A549 (cell line): ENCODE results near the gene DAO. TPM values are rescaled to one million over a fixed set of nuclear protein-coding genes. Genes with fewer than 3 reads are reported as not detected.

ENCODE experiments used
- ATAC-seq, 2 experiments: fragments of 200-7000 bp in 1 of 2; fragments of >200 bp in 1 of 2; cut with Nextera tagmentation in 1 of 2; cut with Tn5 transposase in 1 of 2; 3 replicates each; pipeline versions ENCODE4 v1.8.0 to v1.9.1; 2018 to 2020; ENCODE audit warnings: mild to moderate bottlenecking in 1 of 2, moderate library complexity in 1 of 2
- CTCF ChIA-PET: fragments of 300-600 bp; sonication (Branson Sonifier 250); formaldehyde crosslinking; extraction: SDS; loops from one replicate; lab custom pipeline; 2021; ENCODE audit warnings: antibody characterized with exemption, inconsistent platforms; lab: Yijun Ruan, JAX
- POLR2A ChIA-PET: fragments of 350-600 bp; formaldehyde crosslinking; extraction: SDS; loops from one replicate; lab custom pipeline; 2021; ENCODE audit warnings: antibody characterized with exemption, inconsistent platforms; lab: Yijun Ruan, JAX
- DNase-seq, 2 experiments: peaks; one replicate each; pipeline versions ENCODE4 v3.0.0 to v3.0.0-alpha.2; 2011 to 2016; ENCODE audit warnings: low read depth in 1 of 2, low spot score in 1 of 2
- FAIRE-seq: peaks from 2 replicates; lab custom pipeline; 2011; peaks lifted over from hg19 to GRCh38; lab: Jason Lieb, UNC
- H3K27ac ChIP-seq, 2 experiments: fragments of >200 bp; sonication (Bioruptor Twin); formaldehyde crosslinking; 3 replicates each; pipeline ENCODE4 v1.5.1; 2016 to 2017
- H3K4me1 ChIP-seq: fragments of >200 bp; sonication (Bioruptor Twin); formaldehyde crosslinking; 3 replicates; pipeline ENCODE4 v1.6.1; 2016
- H3K4me2 ChIP-seq: fragments of >200 bp; sonication (Bioruptor Twin); formaldehyde crosslinking; 3 replicates; pipeline ENCODE4 v1.6.1; 2016
- H3K4me3 ChIP-seq: fragments of >200 bp; sonication (Bioruptor Twin); formaldehyde crosslinking; 3 replicates; pipeline ENCODE4 v1.5.1; 2016
- H3K9me3 ChIP-seq: fragments of >200 bp; sonication (Bioruptor Twin); formaldehyde crosslinking; 3 replicates; pipeline ENCODE4 v1.6.1; 2016
- CBX8 ChIP-seq: fragments of 200-600 bp; sonication (generic); IDR thresholded peaks from 2 replicates; pipeline ENCODE4 v1.6.1; 2016
- CEBPB ChIP-seq, 2 experiments: fragments of >200 bp in 1 of 2; sonication (Bioruptor Twin) in 1 of 2; formaldehyde crosslinking in 1 of 2; IDR thresholded peaks; 2 replicates each; pipeline ENCODE4 v1.6.1; 2012 to 2016
- FOSL2 ChIP-seq, 2 experiments: fragments of 450-650 bp in 1 of 2; fragments of >200 bp in 1 of 2; sonication (Bioruptor Twin) in 1 of 2; formaldehyde crosslinking; IDR thresholded peaks; 2 replicates each; pipeline versions ENCODE4 v1.5.0 to v1.6.1; 2016 to 2020; ENCODE audit warnings: mild to moderate bottlenecking in 1 of 2, moderate library complexity in 1 of 2
- FOXS1 ChIP-seq: fragments of 250-450 bp; sonication (Bioruptor Pico); IDR thresholded peaks from 2 replicates; pipeline ENCODE4 v1.5.0; 2020; ENCODE audit warnings: mild to moderate bottlenecking, moderate library complexity
- HOXB13 ChIP-seq: fragments of 250-450 bp; sonication (Bioruptor Pico); IDR thresholded peaks from 2 replicates; pipeline ENCODE4 v1.5.0; 2020; ENCODE audit warnings: low read depth, mild to moderate bottlenecking, moderate library complexity
- JUN ChIP-seq, 2 experiments: fragments of >200 bp; sonication (Bioruptor Twin); formaldehyde crosslinking; IDR thresholded peaks; 2 replicates in 1 of 2; 3 replicates in 1 of 2; pipeline ENCODE4 v1.6.1; 2016 to 2017
- KDM5A ChIP-seq: fragments of 200-600 bp; sonication (generic); IDR thresholded peaks from 2 replicates; pipeline ENCODE4 v1.6.1; 2016; ENCODE audit warnings: antibody characterized with exemption, mild to moderate bottlenecking
- MYC ChIP-seq: IDR thresholded peaks from 2 replicates; pipeline ENCODE4 v1.6.1; 2012; ENCODE audit warnings: mild to moderate bottlenecking, inconsistent platforms, low read length, improper control_type of control experiment, borderline replicate concordance
- NR3C1 ChIP-seq: fragments of >200 bp; sonication (Bioruptor Twin); formaldehyde crosslinking; IDR thresholded peaks from 3 replicates; pipeline ENCODE4 v1.6.1; 2017
- POLR2A ChIP-seq: IDR thresholded peaks from 2 replicates; pipeline ENCODE4 v1.6.1; 2012; ENCODE audit warnings: mild to moderate bottlenecking, low read length
- RARB ChIP-seq: fragments of 250-450 bp; sonication (Bioruptor Pico); IDR thresholded peaks from 2 replicates; pipeline ENCODE4 v1.8.0; 2021; ENCODE audit warnings: mild to moderate bottlenecking, moderate library complexity
- RCOR1 ChIP-seq: fragments of 150-350 bp; IDR thresholded peaks from 2 replicates; pipeline ENCODE4 v1.6.1; 2014; ENCODE audit warnings: antibody characterized with exemption, low read length, low read depth
- SREBF2 ChIP-seq: fragments of 450-650 bp; IDR thresholded peaks from 2 replicates; pipeline ENCODE4 v1.6.1; 2014; ENCODE audit warnings: mild to moderate bottlenecking, moderate library complexity
- ZNF302 ChIP-seq: fragments of 250-450 bp; sonication (Bioruptor Pico); IDR thresholded peaks from 2 replicates; pipeline ENCODE4 v1.9.0; 2021; ENCODE audit warnings: inconsistent platforms, mild to moderate bottlenecking, moderate library complexity
- WGBS: methylation state at CpG from one replicate; pipeline ENCODE4 v1.1.6; 2017; ENCODE audit errors: missing lambda C conversion rate; 5-methylcytosine and 5-hydroxymethylcytosine counted together
- polyA plus RNA-seq, 4 experiments: library from polyadenylated mRNA; depleted of rRNA in 3 of 4; stranded (reverse); fragments of >200 nt; fragmentation: RNase III in 1 of 4; extraction: RNeasy Plus Mini Kit Qiagen cat#74134 plus additional on column Dnase treatment in 1 of 4; gene quantifications; 2 replicates in 3 of 4; 3 replicates in 1 of 4; pipeline ENCODE4 v1.2.3, GENCODE V29; 2011 to 2017
- TF ChIP-seq, protein P1 (sequence below): IDR thresholded peaks from 2 replicates; pipeline ENCODE4 v1.6.1; 2012
- TF ChIP-seq, protein P2 (sequence below): fragments of 200-600 bp; sonication (generic); IDR thresholded peaks from 2 replicates; pipeline ENCODE4 v1.6.1; 2016; ENCODE audit warnings: antibody characterized with exemption, mild to moderate bottlenecking, moderate library complexity
- TF ChIP-seq, protein P3 (sequence below): IDR thresholded peaks from 2 replicates; pipeline ENCODE4 v1.6.1; 2012

The DAO gene
- polyA plus RNA-seq, 2 of the 4 experiments (the other 2 are of a cell fraction), result not detected

DNA sequence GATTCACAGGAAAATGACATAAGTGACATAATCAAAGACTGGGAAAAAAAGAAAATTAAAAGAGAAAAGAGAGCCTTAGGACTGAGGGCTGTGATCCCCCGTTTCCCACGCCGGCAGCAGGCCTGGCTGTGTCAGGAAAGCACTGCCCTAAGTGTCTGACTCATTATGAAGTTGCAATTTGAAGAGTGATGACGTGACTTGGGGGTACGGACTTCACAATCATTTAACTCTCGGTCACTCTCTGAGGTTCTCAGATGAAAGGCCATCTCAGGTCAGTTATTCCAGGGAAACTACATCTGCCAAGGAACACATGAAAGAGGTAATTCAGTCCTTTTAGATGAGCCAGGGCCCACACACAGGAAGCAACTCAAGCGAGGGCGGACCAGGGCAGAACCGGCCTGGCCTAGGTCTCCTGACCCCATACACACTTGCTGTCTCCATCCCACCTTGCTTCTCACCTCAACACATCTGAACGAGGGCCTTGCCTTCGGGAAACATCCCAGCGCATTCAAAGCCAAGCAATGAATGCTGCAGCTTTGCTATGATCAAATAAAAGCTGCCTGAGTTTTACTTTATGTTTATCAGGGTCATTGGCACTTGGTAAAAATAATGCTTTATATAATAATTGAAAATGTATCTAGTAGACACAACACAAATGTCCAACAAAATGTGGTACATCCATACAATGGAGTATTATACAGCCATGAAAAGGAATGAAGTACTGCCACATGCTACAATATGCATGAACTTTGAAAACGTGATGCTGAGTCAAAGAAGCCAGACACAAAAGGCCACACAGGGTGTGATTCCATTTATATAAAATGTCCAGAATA lies 25.2 kb upstream of the DAO start (continued):
- no peak for TF ChIP-seq CBX8

DNA sequence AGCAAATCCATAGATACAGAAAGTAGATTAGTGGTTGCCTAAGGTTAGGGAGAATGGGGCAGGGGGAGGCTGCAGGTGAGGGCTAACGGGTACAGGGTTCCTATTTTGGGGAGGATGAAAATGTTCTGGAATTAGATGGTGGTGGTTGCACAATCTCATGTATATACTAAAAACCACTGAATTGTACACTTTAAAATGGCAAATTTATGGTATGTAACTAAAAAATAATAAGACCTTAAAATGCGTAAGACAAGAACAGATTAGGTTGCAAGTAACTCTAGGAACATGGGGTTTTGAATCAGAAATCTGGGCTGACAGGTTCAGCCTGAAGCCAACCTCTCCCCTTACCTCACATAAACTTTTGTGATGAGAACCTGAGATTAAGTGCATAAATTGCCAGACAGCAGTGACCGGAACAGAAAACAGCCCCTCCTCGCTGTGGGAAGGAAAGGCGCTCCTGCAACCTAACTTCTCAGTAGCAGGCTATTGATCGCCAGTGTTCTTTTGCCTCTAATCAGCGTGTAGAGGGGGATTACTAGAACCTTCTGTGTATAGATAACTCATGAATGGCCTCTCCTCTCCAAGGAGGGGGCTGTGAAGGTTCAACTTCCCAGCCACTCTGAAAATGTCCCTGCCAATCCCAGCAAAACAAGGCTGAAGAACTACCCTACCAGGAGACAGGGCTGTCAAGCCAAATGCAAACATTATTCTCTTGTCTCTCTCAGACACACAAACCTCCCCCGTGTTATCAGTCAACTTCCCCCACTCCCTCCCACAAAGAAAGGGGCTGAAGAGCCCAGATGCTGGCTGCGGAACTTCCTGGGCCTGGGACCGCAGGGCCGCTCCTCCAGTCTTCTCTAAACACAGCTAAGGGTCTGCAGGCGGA lies 24.4 kb upstream of the DAO start:
- H3K27ac ChIP-seq, result peak overlapping the region; percentile 95
- no peak; a peak in 2 of 6 replicates for ATAC-seq
- H3K4me2 ChIP-seq, result peak overlapping the region; percentile 77
- WGBS, result 66% methylated on average over 12 of the region's 12 CpGs
- peaks cover 5% of the 10 kb centered on the region; the same call in 1 of the 3 replicates for H3K9me3 ChIP-seq
- H3K4me1 ChIP-seq, result peaks cover 62% of the 10 kb centered on the region
- ChIA-PET CTCF (no interaction called here), POLR2A (no interaction called here)
- no peak for DNase-seq
- H3K4me3 ChIP-seq, result peak overlapping the region; percentile 78
- no peak for FAIRE-seq
- TF ChIP-seq CEBPB (IDR thresholded peaks at IDR 0.05), result peak; percentile 44 to 46; a peak in 3 of 4 replicates
- TF ChIP-seq FOSL2 (IDR thresholded peaks at IDR 0.05), result no peak
- TF ChIP-seq FOSL2 (CRISPR knock-in tag; IDR thresholded peaks at IDR 0.05), result no peak
- 0 out of 2 replicates have a peak, but pooled peaks have one; percentile 0 for TF ChIP-seq MYC

DNA sequence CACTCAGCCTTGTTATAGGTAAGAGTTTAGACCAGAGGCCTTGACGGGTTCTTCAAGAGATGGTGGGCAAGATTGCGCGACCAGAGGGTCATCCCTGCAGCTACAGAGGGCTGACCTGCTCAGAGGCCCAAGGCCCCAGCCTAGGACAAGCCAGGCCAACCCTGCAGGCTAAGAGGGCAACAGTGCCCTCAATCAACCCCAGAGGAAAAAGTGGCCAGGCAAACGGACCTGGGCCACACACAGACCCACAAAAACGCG lies 23.8 kb upstream of the DAO start:
- TF ChIP-seq POLR2A, result no peak
- TF ChIP-seq, protein P1, sequence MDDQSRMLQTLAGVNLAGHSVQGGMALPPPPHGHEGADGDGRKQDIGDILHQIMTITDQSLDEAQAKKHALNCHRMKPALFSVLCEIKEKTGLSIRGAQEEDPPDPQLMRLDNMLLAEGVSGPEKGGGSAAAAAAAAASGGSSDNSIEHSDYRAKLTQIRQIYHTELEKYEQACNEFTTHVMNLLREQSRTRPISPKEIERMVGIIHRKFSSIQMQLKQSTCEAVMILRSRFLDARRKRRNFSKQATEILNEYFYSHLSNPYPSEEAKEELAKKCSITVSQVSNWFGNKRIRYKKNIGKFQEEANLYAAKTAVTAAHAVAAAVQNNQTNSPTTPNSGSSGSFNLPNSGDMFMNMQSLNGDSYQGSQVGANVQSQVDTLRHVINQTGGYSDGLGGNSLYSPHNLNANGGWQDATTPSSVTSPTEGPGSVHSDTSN, result no peak
- TF ChIP-seq, protein P2, sequence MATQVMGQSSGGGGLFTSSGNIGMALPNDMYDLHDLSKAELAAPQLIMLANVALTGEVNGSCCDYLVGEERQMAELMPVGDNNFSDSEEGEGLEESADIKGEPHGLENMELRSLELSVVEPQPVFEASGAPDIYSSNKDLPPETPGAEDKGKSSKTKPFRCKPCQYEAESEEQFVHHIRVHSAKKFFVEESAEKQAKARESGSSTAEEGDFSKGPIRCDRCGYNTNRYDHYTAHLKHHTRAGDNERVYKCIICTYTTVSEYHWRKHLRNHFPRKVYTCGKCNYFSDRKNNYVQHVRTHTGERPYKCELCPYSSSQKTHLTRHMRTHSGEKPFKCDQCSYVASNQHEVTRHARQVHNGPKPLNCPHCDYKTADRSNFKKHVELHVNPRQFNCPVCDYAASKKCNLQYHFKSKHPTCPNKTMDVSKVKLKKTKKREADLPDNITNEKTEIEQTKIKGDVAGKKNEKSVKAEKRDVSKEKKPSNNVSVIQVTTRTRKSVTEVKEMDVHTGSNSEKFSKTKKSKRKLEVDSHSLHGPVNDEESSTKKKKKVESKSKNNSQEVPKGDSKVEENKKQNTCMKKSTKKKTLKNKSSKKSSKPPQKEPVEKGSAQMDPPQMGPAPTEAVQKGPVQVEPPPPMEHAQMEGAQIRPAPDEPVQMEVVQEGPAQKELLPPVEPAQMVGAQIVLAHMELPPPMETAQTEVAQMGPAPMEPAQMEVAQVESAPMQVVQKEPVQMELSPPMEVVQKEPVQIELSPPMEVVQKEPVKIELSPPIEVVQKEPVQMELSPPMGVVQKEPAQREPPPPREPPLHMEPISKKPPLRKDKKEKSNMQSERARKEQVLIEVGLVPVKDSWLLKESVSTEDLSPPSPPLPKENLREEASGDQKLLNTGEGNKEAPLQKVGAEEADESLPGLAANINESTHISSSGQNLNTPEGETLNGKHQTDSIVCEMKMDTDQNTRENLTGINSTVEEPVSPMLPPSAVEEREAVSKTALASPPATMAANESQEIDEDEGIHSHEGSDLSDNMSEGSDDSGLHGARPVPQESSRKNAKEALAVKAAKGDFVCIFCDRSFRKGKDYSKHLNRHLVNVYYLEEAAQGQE, result no peak
- no peak for TF ChIP-seq KDM5A
- Histone ChIP-seq H3K9me3 (peaks cover 5% of the 10 kb centered on the region; the same call in 1 of the 3 replicates), H3K4me2 (peak overlapping the region; percentile 77), H3K4me1 (peaks cover 56% of the 10 kb centered on the region), H3K27ac (peak overlapping the region; percentile 95), H3K4me3 (peak overlapping the region; percentile 78)
- ChIA-PET CTCF (no interaction called here), POLR2A (no interaction called here)
- peak in 1 of 2 experiments; percentile 69 for DNase-seq
- peak in 1 of 2 experiments; percentile 34; a peak in 5 of 6 replicates for ATAC-seq
- 19% methylated on average over 6 of the region's 6 CpGs for WGBS
- no peak for FAIRE-seq

DNA sequence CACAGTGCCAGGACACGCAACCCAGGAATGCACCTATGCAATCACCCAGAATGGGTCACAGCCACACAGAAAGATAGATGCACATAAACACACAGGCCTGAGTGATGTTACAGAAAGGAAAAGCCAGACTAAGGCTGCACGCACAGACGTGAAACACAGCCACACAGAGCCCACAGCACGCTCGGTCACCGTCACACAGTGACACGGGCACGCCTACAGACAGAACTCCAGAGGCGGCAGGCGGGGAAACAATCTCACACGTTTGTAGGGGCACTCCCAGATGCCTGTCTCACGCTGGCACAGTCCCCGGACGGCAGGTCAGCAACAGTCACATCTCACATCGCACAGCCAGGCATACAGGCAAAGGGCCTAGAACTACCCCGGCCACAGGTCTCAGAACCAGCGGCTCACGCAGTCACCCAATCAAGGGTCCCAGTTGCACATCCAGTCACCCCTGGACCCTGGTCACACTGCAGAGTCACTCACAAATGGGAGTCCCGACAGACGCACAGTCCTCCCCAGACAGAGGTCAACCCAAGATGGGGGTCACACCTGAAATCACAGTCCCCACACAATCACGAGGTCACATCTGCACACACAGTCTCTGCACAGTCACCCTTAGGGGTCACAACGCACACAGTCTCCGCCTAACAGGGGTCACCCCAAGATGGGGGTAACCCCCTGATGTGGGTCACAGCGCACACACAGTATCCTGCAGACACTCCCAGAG lies 23.3 kb upstream of the DAO start:
- POLR2A ChIA-PET, result interaction anchor here (0.7 to 1.3 kb wide), 9 partner anchors 12 to 220 kb away, joined by 3 to 6 read pairs (median 4); partner anchors contain the start of gene USP30
- no peak for TF ChIP-seq SREBF2
- no peak for TF ChIP-seq CBX8
- TF ChIP-seq, protein P2, result no peak
- 0 out of 2 replicates have a peak, but pooled peaks have one; percentile 33 for TF ChIP-seq FOXS1 (CRISPR knock-in tag)
- no peak for TF ChIP-seq RCOR1
- no peak; the same call in none of the 2 replicates for TF ChIP-seq RARB (CRISPR knock-in tag)
- peak in 1 of 2 experiments; percentile 9; a peak in 1 of 5 replicates for TF ChIP-seq JUN (IDR thresholded peaks at IDR 0.05)
- no peak for TF ChIP-seq MYC
- TF ChIP-seq HOXB13, result 0 out of 2 replicates have a peak, but pooled peaks have one; percentile 38
- no peak for TF ChIP-seq NR3C1
- no peak for TF ChIP-seq CEBPB (IDR thresholded peaks at IDR 0.05)
- TF ChIP-seq ZNF302 (CRISPR knock-in tag), result no peak
- TF ChIP-seq, protein P3, sequence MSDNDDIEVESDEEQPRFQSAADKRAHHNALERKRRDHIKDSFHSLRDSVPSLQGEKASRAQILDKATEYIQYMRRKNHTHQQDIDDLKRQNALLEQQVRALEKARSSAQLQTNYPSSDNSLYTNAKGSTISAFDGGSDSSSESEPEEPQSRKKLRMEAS, result peak; percentile 49; the same call in 1 of the 2 replicates

More for the DNA sequence above, 23.3 kb upstream of the DAO start:
- WGBS, result 3% methylated on average over 22 of the region's 24 CpGs
- Histone ChIP-seq H3K9me3 (peaks cover 5% of the 10 kb centered on the region; the same call in 1 of the 3 replicates), H3K4me2 (peak overlapping the region; percentile 77), H3K27ac (peak overlapping the region; percentile 95), H3K4me1 (peaks cover 51% of the 10 kb centered on the region), H3K4me3 (peak overlapping the region; percentile 78)
- peak; percentile 30 to 49 for ATAC-seq
- FAIRE-seq, result no peak
- CTCF ChIA-PET, result interaction anchor here (0.9 to 2.7 kb wide), 3 partner anchors 52 to 94 kb away, joined by 3 to 9 read pairs (median 3); no protein-coding TSS in a partner anchor
- peak in 1 of 2 experiments; percentile 73 for DNase-seq
